ENCODE results near the gene FAM170A.
A peak's percentile ranks its signal among the peaks of the same experiment; 100 is the strongest.

DNA sequence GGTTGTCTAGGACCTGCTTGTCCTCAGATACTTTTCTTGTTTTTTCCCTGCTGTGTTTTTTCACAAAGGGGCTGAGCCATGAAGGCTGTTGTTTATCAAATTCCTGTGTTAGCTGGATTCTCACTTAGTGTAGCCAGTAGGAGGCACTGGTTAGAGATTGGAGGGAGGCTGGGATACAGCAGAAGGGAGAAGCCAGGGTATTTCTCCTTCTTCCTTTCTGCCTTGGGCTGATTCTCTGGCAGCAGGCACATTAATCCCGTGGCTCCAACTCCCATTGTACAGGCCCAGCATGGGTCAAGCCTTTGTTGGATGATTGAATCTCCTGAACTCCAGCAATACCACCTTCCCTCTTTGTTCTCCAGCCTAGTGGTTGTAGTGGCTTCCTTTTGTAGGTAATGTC lies 46.4 kb upstream of the FAM170A start:
- TF ChIP-seq TSC22D4 (tag; IDR thresholded peaks at IDR 0.05) (no peak), LEF1 (IDR thresholded peaks at IDR 0.05) (no peak), ZNF184 (CRISPR knock-in tag; IDR thresholded peaks at IDR 0.05) (no peak), ZNF274 (IDR thresholded peaks at IDR 0.05; ENCODE audit: borderline replicate concordance, low read depth, low read length) (no peak), IRF2 (CRISPR knock-in tag; IDR thresholded peaks at IDR 0.05) (no peak), CEBPB (tag; IDR thresholded peaks at IDR 0.05) (no peak), ZFX (CRISPR knock-in tag; IDR thresholded peaks at IDR 0.05) (no peak), CBX2 (IDR thresholded peaks at IDR 0.05; ENCODE audit: insufficient read depth, low read length, poor library complexity, severe bottlenecking) (no peak), POLR2AphosphoS5 (IDR thresholded peaks at IDR 0.05; ENCODE audit: control insufficient read depth, insufficient read depth, low read depth, low read length) (no peak)
- TF ChIP-seq, protein P1, sequence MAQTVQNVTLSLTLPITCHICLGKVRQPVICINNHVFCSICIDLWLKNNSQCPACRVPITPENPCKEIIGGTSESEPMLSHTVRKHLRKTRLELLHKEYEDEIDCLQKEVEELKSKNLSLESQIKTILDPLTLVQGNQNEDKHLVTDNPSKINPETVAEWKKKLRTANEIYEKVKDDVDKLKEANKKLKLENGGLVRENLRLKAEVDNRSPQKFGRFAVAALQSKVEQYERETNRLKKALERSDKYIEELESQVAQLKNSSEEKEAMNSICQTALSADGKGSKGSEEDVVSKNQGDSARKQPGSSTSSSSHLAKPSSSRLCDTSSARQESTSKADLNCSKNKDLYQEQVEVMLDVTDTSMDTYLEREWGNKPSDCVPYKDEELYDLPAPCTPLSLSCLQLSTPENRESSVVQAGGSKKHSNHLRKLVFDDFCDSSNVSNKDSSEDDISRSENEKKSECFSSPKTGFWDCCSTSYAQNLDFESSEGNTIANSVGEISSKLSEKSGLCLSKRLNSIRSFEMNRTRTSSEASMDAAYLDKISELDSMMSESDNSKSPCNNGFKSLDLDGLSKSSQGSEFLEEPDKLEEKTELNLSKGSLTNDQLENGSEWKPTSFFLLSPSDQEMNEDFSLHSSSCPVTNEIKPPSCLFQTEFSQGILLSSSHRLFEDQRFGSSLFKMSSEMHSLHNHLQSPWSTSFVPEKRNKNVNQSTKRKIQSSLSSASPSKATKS (CRISPR knock-in tag; IDR thresholded peaks at IDR 0.05): no peak
- TF ChIP-seq, protein P2, sequence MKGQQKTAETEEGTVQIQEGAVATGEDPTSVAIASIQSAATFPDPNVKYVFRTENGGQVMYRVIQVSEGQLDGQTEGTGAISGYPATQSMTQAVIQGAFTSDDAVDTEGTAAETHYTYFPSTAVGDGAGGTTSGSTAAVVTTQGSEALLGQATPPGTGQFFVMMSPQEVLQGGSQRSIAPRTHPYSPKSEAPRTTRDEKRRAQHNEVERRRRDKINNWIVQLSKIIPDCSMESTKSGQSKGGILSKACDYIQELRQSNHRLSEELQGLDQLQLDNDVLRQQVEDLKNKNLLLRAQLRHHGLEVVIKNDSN (CRISPR knock-in tag; IDR thresholded peaks at IDR 0.05): no peak
- TF ChIP-seq, protein P3, sequence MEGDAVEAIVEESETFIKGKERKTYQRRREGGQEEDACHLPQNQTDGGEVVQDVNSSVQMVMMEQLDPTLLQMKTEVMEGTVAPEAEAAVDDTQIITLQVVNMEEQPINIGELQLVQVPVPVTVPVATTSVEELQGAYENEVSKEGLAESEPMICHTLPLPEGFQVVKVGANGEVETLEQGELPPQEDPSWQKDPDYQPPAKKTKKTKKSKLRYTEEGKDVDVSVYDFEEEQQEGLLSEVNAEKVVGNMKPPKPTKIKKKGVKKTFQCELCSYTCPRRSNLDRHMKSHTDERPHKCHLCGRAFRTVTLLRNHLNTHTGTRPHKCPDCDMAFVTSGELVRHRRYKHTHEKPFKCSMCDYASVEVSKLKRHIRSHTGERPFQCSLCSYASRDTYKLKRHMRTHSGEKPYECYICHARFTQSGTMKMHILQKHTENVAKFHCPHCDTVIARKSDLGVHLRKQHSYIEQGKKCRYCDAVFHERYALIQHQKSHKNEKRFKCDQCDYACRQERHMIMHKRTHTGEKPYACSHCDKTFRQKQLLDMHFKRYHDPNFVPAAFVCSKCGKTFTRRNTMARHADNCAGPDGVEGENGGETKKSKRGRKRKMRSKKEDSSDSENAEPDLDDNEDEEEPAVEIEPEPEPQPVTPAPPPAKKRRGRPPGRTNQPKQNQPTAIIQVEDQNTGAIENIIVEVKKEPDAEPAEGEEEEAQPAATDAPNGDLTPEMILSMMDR (IDR thresholded peaks at IDR 0.05 in 2 of 3, conservative IDR thresholded peaks at IDR 0.05 in 1 of 3; ENCODE audit: insufficient read depth in 2 of 3, low read depth in 1 of 3, low read length in 3 of 3): 0 out of 6 replicates have a peak, but pooled peaks of 1 of the 3 experiments have one; percentile 5
- TF ChIP-seq, protein P4, sequence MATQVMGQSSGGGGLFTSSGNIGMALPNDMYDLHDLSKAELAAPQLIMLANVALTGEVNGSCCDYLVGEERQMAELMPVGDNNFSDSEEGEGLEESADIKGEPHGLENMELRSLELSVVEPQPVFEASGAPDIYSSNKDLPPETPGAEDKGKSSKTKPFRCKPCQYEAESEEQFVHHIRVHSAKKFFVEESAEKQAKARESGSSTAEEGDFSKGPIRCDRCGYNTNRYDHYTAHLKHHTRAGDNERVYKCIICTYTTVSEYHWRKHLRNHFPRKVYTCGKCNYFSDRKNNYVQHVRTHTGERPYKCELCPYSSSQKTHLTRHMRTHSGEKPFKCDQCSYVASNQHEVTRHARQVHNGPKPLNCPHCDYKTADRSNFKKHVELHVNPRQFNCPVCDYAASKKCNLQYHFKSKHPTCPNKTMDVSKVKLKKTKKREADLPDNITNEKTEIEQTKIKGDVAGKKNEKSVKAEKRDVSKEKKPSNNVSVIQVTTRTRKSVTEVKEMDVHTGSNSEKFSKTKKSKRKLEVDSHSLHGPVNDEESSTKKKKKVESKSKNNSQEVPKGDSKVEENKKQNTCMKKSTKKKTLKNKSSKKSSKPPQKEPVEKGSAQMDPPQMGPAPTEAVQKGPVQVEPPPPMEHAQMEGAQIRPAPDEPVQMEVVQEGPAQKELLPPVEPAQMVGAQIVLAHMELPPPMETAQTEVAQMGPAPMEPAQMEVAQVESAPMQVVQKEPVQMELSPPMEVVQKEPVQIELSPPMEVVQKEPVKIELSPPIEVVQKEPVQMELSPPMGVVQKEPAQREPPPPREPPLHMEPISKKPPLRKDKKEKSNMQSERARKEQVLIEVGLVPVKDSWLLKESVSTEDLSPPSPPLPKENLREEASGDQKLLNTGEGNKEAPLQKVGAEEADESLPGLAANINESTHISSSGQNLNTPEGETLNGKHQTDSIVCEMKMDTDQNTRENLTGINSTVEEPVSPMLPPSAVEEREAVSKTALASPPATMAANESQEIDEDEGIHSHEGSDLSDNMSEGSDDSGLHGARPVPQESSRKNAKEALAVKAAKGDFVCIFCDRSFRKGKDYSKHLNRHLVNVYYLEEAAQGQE (IDR thresholded peaks at IDR 0.05; ENCODE audit: borderline replicate concordance): no peak
- TF ChIP-seq, protein P4 (CRISPR knock-in tag; IDR thresholded peaks at IDR 0.05; ENCODE audit: low read depth): no peak
- TF ChIP-seq, protein P5, sequence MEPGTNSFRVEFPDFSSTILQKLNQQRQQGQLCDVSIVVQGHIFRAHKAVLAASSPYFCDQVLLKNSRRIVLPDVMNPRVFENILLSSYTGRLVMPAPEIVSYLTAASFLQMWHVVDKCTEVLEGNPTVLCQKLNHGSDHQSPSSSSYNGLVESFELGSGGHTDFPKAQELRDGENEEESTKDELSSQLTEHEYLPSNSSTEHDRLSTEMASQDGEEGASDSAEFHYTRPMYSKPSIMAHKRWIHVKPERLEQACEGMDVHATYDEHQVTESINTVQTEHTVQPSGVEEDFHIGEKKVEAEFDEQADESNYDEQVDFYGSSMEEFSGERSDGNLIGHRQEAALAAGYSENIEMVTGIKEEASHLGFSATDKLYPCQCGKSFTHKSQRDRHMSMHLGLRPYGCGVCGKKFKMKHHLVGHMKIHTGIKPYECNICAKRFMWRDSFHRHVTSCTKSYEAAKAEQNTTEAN (CRISPR knock-in tag; IDR thresholded peaks at IDR 0.05): no peak

Data from K562 (cell line).